Stimulated activated naive CD8-positive, alpha-beta T cell treated with anti-CD3 and anti-CD28 coated beads, Interleukin-15, amount 100 ng/mL, for 72 hours (primary cell): Measurements from ENCODE around the gene MEX3D.
A peak's percentile ranks its signal among the peaks of the same experiment; 100 is the strongest.

Experiments used
- ATAC-seq: fragments of 150-1000 bp; cut with Tn5 transposase; 2 replicates; pipeline ENCODE4 v1.10.0; 2021; ENCODE audit warnings: mild to moderate bottlenecking, moderate library complexity
- DNase-seq, 2 donors: peaks; one replicate each; pipeline ENCODE4 v3.0.0; 2021 to 2022
- H3K27ac Mint-ChIP-seq, 2 donors: one replicate each; pipeline ENCODE4 v1.8.0; 2022; ENCODE audit warnings: mild to moderate bottlenecking in 2 of 2, mixed read lengths in 2 of 2, moderate library complexity in 2 of 2
- H3K27me3 Mint-ChIP-seq: one replicate; pipeline ENCODE4 v1.8.0; 2022; ENCODE audit warnings: mixed read lengths
- H3K4me1 Mint-ChIP-seq: one replicate; pipeline ENCODE4 v1.8.0; 2022; ENCODE audit warnings: mild to moderate bottlenecking, mixed read lengths
- H3K4me3 Mint-ChIP-seq, 2 donors: one replicate each; pipeline ENCODE4 v1.8.0; 2022; ENCODE audit warnings: mild to moderate bottlenecking in 2 of 2, mixed read lengths in 2 of 2, moderate library complexity in 1 of 2
- H3K9me3 Mint-ChIP-seq, 2 donors: one replicate each; pipeline ENCODE4 v1.8.0; 2022; ENCODE audit warnings: mixed read lengths in 2 of 2

Gene MEX3D

DNA sequence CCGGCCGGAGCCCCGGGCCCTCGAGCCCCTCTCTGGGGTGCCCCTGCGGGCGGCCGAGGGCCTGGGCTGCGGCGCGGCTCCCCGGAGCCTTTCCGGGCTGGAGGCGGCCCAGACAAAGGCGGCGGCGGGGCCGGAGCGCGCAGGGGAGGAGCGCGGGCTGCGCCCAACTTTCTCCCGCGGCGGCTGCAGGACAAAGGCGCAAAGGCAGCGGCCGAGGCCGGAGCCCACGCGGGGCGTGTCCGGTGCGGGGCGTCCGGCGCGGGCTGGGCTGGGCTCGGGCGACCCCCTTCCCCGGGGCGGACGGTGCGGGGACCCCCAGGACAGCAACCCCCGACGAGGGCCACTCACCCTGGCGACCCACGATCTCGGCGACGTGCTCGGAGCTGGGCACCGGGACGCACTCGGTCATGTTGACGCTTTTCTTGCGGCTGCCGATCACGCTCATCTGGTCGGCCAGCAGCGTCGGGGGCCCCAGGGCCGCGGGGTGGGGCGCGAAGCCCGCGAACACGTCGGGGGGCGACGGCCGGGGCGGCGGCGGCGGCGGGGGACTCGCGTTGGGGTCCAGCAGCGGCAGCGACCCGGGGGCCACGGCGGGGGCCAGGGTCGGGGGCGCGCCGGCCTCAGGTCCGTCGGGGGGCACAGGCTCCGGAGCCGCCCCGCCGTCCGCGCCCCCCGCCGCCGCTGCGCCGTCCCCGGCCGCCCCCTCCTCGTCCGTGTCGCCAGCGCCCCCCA is 843 bp downstream of the MEX3D start:
- Mint-ChIP-seq H3K4me1 (peaks cover 22% of the 10 kb centered on the region), H3K4me3 (peak overlapping the region; percentile 45 to 66), H3K27me3 (peaks cover 21% of the 10 kb centered on the region), H3K9me3 (no peaks in the 10 kb centered on the region), H3K27ac (no peak overlapping the region)
- peak; percentile 13 for ATAC-seq
- DNase-seq = peak in 1 of 2 donors; percentile 16

DNA sequence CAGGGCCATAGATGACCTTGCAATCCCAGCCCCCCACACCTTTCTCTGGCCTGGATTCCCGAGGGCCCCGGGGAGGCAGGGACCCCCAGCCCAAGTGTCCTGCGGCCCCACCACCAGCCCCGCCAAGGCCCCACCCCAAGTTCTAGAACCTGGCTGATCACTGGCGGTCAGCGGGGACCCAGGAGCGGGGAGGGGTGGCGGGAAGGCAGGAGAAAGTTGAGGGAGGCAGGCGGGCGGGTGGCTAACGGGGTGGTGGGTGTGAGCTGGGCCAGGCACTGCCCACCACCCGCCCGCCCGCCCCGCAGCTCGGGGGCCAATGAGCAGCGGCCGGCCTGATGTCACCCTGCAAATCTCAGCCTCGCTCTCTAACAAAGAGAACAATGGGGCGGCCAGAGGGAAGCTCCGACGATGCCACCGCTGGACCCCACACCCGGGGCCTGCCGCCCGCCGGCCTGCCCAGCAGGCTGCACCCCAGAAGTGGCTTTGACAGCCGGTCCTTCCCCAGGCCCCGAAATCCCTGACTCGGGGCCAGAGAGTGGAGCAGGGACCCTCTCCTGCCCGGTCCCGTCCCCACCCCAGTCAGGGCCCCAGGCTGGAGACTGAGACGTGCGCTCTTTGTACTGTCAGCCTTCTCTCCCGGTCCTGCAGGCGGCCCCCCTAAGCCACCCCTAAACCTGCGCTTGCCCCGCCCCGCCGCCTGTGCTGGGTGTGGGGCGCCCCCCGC is 1.6 kb downstream of the MEX3D start:
- no peak overlapping the region for H3K4me3 Mint-ChIP-seq
- H3K4me1 Mint-ChIP-seq = peaks cover 18% of the 10 kb centered on the region
- H3K27ac Mint-ChIP-seq = no peak overlapping the region

DNA sequence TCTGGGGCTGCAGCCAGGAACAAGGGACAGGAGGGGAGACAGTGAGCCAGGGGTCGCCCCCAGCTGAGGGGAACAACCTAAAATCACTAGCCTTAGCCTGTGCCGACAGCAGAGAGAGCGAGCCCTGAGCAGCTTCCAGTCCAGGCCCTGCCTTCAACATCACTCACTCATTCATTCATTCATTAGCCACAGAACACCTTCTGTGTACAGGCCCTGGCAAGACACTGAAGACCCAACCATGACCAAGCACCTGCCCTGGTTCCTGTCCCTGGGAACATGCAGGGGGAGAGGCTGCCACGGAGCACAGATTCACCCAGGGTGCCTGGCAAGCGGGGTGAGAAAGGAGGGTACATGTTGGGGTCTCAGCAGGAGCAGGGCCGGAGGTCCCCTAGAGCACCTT is 4.9 kb downstream of the MEX3D start:
- no peaks in the 10 kb centered on the region for H3K4me1 Mint-ChIP-seq
- no peak overlapping the region for H3K27ac Mint-ChIP-seq
- H3K9me3 Mint-ChIP-seq = no peaks in the 10 kb centered on the region
- H3K4me3 Mint-ChIP-seq = no peak overlapping the region
- no peaks in the 10 kb centered on the region for H3K27me3 Mint-ChIP-seq
- DNase-seq = no peak
- no peak for ATAC-seq

More for the DNA sequence above, 1.6 kb downstream of the MEX3D start:
- DNase-seq = no peak
- peak; percentile 28 for ATAC-seq
- H3K9me3 Mint-ChIP-seq = no peaks in the 10 kb centered on the region
- peaks cover 21% of the 10 kb centered on the region for H3K27me3 Mint-ChIP-seq

DNA sequence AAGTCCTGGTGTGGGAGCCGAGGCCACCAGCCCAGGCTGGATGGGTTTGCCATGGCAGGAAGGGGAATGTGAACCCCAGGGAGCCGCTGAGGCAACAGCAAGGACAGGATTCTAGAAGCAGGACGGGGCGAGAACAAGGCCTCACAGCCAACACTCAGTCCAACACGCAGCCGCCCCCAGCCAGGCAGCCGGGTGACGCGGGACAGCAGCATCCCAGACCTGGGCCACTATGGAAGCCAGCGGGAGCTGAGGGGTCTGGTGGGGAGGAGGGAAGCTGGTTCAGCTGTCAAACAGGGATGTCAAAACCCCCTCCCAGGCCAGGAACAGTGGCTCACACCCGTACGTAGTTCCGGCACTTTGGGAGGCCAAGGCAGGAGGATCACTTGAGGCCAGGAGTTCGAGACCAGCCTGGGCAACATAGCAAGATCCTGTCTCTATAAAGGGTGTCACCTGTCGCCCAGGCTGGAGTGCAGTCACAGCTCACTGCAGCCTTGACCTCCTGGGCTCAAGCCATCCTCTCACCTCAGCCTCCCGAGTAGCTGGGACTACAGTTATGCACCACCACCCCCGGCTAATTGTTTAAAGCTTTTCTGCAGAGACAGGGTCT is 6.8 kb downstream of the MEX3D start:
- H3K4me1 Mint-ChIP-seq = no peaks in the 10 kb centered on the region
- DNase-seq (no peak), ATAC-seq (no peak)
- no peaks in the 10 kb centered on the region for H3K27me3 Mint-ChIP-seq
- H3K9me3 Mint-ChIP-seq = no peaks in the 10 kb centered on the region
- no peak overlapping the region for H3K4me3 Mint-ChIP-seq
- H3K27ac Mint-ChIP-seq = no peak overlapping the region

DNA sequence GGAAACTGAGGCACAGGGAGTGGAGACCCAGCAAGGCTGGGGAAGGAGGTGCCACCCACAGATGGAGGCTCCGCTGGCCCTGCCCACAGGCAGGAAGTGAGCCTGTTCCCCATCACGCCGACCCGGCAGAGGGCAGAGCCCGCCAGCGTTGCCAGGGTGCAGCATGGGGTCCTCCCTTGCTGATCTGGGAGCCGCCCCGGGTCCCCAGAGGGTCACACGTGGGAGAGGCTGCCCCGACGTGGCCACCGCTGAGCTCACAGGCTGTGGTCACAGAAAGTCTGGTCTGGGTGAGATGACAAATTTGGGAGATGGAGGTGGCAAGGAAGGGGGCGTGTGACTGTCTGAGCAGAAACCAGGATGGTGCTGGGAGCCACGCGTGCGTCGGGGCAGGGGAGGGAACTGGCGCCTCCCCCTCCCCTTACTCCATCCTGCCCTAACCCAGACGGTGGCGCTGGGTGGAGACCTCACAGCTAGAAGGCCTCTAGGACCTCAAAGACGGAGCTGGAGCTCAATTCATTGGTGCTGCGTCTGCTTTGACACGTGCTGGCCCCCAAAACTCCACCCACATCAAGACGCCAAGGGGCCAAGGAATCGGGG is 7.7 kb downstream of the MEX3D start:
- no peaks in the 10 kb centered on the region for H3K27me3 Mint-ChIP-seq
- no peak overlapping the region for H3K4me3 Mint-ChIP-seq
- peak overlapping the region in 1 of 2 donors; percentile 80 for H3K27ac Mint-ChIP-seq
- no peaks in the 10 kb centered on the region for H3K4me1 Mint-ChIP-seq
- ATAC-seq (no peak), DNase-seq (no peak)
- H3K9me3 Mint-ChIP-seq = no peaks in the 10 kb centered on the region

DNA sequence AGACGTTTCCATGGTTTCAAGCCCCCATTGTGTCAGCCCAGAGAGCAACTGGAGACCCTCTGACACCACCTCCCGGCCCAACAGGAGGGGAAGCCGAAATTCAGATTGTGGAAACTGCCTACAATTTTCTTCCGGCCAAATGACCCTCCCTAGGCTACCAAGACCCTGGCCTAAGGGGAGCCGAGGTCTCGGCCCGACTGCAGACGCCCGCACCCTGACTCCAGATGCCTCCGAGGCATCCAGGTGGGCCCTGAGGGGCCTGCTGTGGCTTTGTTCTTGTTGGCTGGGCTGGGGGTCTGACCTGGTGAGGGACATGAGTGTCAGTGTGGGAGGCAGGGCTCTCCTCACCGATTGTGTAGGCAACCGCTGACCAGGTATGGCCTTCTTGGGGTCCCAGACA is 9.6 kb downstream of the MEX3D start:
- Mint-ChIP-seq H3K27ac (no peak overlapping the region), H3K4me1 (no peaks in the 10 kb centered on the region)

DNA sequence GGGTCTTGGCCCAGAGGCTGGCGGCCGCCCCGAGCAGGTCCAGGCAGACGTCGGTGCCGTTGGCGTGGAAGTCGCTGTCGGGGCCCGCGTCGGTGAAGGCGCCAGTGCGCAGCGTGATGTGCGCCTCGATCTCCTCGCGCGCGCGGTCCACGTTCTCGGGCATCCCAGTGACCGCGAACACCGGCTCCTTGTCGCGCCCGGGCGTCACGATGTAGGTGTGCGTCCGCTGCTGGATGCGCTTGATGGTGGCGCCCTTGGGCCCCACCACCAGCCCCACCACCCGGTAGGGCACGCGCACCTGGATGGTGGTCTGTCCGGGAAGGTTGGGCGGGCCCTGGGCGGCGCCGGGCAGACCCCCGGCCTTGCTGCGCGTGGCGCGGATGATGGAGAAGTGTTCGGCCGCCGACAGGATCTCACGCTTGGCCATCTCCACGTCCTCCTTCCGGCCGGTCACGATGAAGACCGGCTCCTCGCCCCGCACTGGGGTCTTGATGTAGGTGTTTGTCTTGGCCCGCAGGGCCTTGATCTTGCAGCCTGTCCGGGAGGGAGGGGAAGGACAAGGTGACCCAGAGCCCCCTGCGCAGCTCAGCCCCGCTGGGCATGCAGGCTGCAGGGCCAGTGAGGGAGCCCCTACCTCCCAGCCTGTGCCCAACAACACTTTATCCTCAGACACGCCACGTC is 11.6 kb downstream of the MEX3D start:
- DNase-seq (no peak), ATAC-seq (peak; percentile 27)
- Mint-ChIP-seq H3K9me3 (no peaks in the 10 kb centered on the region), H3K4me1 (no peaks in the 10 kb centered on the region), H3K4me3 (no peak overlapping the region), H3K27me3 (peaks cover 12% of the 10 kb centered on the region), H3K27ac (no peak overlapping the region)

More for the DNA sequence above, 9.6 kb downstream of the MEX3D start:
- no peaks in the 10 kb centered on the region for H3K27me3 Mint-ChIP-seq
- no peak for ATAC-seq
- DNase-seq = no peak
- H3K4me3 Mint-ChIP-seq = no peak overlapping the region
- no peaks in the 10 kb centered on the region for H3K9me3 Mint-ChIP-seq

DNA sequence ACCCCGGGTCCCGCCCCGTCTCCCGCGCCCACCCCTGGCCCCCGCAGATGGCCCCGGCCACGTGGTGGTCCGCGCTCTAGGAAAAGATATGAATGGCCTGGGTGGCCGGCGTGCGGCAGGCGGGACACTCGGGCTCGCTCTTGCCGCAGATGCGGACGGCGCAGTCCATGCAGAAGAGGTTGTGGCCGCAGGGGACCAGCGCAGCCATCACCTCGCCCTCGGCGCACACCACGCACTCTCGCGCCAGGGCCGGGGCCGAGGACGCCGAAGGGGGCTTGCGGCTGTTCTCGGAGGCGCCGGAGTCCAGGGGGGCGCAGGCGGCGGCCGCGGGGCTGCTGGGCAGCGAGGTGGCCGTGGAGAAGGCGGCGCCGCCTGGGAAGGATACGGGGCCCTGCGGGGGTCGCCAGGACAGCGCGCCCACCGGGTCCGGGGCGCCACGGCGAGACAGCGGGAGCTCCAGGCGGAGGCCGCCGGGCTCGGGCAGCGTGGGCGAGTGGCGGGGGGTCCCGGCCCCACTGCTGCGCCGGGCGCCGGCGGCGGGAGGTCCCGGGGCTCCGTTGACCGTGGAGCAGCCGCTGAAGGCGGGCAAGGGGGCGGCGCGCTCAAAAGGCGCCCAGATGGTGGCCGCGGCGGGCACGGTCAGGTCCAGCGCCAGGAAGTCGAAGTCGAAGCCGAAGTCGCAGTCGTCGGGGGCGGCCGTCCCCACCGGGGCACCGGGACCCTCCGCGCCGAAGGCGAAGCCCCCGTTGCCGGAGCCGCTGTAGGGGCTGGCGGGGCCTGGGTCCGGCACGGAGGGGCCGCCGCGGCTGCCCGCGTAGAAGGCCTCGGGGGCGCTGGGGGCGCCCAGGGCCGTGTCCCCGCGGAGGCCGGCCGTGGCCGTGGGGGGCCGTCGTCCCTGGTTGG is 12.4 kb downstream of the MEX3D start:
- Mint-ChIP-seq H3K4me3 (no peak overlapping the region), H3K9me3 (no peaks in the 10 kb centered on the region), H3K4me1 (no peaks in the 10 kb centered on the region), H3K27me3 (peaks cover 13% of the 10 kb centered on the region), H3K27ac (no peak overlapping the region)
- no peak for DNase-seq
- peak; percentile 67 for ATAC-seq

DNA sequence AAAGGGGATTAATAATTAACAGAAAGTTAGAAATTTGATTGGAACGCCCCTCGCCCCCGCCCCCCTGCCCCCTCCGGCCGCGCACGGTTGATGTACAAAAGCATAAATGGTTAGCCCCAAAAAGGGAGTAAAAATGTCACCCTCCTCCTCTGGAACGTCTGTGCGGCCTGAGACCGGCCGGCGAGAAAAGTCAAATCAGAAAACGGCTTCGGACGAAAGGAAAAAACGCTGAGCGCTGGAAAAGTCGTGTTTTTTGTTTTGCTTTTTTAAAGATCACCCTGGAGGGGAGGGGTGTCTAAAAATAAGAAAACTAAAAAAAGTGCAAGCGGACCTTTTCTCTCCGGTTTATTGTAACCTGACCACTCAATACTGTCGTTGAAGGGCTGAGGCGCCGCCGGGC is 13.2 kb downstream of the MEX3D start:
- peaks cover 13% of the 10 kb centered on the region for H3K27me3 Mint-ChIP-seq
- DNase-seq (no peak), ATAC-seq (no peak)
- H3K9me3 Mint-ChIP-seq = no peaks in the 10 kb centered on the region
- H3K4me3 Mint-ChIP-seq = no peak overlapping the region
- H3K4me1 Mint-ChIP-seq = no peaks in the 10 kb centered on the region
- no peak overlapping the region for H3K27ac Mint-ChIP-seq

DNA sequence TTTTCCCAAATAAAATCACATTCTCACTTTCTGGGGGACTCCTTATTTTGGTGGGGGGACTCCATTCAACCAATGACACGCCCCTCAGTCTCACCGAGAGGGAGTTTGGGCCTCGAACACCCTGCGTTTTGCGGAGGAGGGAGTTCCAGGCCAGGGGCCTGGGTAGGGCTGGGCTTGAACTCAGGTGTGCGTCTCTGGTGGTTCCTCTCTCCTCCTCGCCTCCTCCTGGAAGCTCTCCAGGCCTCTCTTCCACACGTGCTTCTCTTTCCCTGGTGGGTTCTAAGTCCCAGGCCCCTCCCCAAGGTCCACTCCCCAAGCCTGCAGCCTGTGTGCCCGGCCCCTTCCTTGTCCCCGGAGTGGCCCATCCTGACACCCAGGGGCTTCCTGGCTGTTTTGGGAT is 14.7 kb downstream of the MEX3D start:
- Mint-ChIP-seq H3K9me3 (no peaks in the 10 kb centered on the region), H3K27me3 (peaks cover 13% of the 10 kb centered on the region)
- DNase-seq = no peak

DNA sequence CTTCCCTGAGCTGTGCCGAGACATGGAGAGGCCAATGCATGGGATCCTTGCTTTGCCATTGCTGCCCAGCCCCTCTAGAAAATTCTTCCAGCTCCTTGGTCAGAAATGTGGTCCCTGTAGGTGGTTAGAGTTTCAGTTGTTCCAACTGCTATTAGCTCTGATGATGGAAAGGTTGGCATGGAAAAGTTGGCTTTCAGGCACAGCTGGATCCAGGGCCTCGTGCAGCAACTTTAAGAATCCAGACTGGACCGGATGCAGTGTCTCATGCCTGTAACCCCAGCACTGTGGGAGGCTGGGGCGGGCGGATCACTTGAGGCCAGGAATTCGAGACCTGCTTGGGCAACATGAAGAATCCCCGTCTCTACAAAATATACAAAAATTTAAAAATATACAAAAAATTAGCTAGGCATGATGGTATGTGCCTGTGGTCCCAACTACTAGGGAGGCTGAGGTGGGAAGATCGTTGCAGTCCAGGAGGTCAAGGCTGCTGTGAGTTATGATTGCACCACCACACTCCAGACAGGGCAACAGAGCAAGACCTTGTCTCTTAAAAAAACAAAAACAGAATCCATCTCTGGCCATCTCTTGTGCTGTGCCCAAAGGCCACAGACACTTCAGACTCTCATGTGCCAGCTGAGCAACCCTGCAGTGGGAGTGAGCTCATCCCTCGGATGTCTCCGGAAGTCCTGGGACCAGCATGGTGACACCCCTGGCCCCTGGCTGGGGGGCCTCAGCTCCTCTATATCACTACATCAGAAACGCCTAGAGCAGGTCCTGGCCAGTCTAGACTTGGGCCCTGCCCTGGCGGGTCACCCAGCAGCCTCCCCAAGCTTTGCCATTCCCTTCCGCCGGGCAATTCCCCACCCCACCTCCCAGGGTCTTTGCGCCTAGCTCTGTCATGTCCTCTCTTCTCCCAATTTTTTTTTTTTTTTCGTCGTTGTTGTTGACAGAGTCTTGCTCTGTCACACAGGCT is 16.8 kb downstream of the MEX3D start:
- H3K27ac Mint-ChIP-seq = no peak overlapping the region
- no peaks in the 10 kb centered on the region for H3K9me3 Mint-ChIP-seq
- no peak overlapping the region for H3K4me3 Mint-ChIP-seq
- H3K4me1 Mint-ChIP-seq = peaks cover 2% of the 10 kb centered on the region
- H3K27me3 Mint-ChIP-seq = peaks cover 26% of the 10 kb centered on the region
- no peak for DNase-seq
- ATAC-seq = no peak

More for the DNA sequence above, 14.7 kb downstream of the MEX3D start:
- H3K27ac Mint-ChIP-seq = no peak overlapping the region
- no peak for ATAC-seq
- H3K4me3 Mint-ChIP-seq = no peak overlapping the region
- no peaks in the 10 kb centered on the region for H3K4me1 Mint-ChIP-seq

DNA sequence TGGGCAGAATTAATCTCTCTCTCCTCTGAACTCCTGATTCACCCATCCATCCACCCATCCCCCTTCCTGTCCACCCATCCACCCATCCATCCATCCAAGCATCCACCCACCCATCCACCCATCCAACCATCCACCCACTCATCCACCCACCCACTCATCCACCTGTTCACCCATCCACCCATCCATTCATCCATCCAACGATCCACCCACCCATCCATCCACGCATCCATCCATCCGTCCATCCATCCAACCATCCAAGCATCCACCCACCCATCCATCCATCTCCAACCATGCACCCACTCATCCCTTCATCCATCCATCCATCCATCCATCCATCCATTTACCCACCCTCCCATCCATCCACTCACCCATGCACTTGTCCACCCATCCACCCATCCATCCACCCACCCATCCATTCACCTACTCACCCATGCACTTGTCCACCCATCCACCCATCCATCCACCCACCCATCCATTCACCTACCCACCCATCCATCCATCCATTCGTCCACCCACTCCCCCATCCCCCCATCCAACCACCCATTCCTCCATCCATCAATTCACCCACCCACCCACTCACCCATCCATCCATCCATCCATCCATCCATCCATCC is 18.7 kb downstream of the MEX3D start:
- Mint-ChIP-seq H3K4me3 (no peak overlapping the region), H3K4me1 (peaks cover 7% of the 10 kb centered on the region), H3K27me3 (peaks cover 42% of the 10 kb centered on the region), H3K27ac (peak overlapping the region in 1 of 2 donors; percentile 7), H3K9me3 (no peaks in the 10 kb centered on the region)
- no peak for ATAC-seq
- no peak for DNase-seq

DNA sequence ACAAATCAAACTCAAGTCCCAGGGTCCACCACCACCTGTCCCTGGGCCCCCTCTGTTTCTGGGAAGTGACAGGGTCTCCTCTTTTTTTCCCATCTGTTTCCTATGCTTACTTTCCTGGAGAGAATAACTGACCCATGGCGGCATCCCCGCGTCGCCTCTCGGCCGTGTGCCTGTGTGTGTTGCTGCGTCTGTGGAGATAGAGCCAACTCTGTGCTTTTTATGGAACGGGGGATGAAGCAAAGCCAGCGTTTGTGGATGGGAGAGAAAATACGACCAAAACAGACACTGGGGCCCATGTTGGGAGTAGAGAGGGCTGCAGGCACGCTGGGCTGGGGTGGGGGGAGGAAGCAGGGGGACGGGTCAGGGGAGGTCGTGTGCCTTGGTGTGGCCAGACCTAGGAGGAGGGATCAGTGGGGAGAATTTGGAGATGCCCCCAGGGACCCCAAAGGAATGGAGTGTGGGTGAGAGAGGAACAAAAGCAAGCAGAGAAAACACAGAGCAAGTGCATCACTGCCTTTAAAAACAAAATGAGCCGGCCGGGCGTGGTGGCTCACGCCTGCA is 27.7 kb downstream of the MEX3D start:
- peaks cover 54% of the 10 kb centered on the region for H3K27me3 Mint-ChIP-seq
- no peak overlapping the region for H3K27ac Mint-ChIP-seq
- H3K9me3 Mint-ChIP-seq = no peaks in the 10 kb centered on the region
- DNase-seq = no peak
- no peaks in the 10 kb centered on the region for H3K4me1 Mint-ChIP-seq
- ATAC-seq = no peak
- H3K4me3 Mint-ChIP-seq = no peak overlapping the region
